Peyer's patch (tissue), 4 donors: ENCODE data around the gene PEX6.

ENCODE experiments used
- CTCF ChIP-seq, 6 experiments: fragments of 450-650 bp in 4 of 6; fragments of 200-600 bp in 2 of 6; sonication (generic) in 1 of 6; IDR thresholded peaks; one replicate each; pipeline ENCODE4 v1.5.1; 2017 to 2019; ENCODE audit warnings: antibody characterized with exemption in 6 of 6, mild to moderate bottlenecking in 3 of 6, moderate library complexity in 1 of 6
- POLR2A ChIP-seq, 2 donors: fragments of 450-650 bp; IDR thresholded peaks; one replicate each; pipeline ENCODE4 v1.5.1; 2017; ENCODE audit warnings: antibody characterized with exemption in 2 of 2, mild to moderate bottlenecking in 2 of 2, moderate library complexity in 2 of 2

- TF ChIP-seq POLR2A (IDR thresholded peaks at IDR 0.05): no peak
- no peak for TF ChIP-seq CTCF (IDR thresholded peaks at IDR 0.05)
Observed at GRCh38 chr6:42968126-42968701, 10.8 kb downstream of the PEX6 start.
